ENCODE results near the gene TMEM45A. TPM values are rescaled to one million over a fixed set of nuclear protein-coding genes. Genes with fewer than 3 reads are reported as not detected.

TMEM45A gene
- total RNA-seq, 2 experiments from 2014 or later: 3.0 to 3.2 TPM

DNA sequence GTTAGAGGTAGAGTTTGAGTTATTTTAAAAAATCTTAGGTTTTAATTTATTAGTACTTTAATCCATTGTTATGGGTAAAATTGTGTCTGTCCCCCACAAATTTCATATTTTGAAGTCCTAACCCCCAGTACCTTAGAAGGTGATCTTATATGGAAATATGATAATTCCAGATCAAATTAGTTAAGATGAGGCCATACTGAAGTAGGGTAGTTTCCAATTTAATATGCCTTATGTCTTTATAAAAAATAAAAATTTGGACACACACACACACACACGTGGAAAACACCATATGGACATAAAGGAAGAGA lies 98.4 kb downstream of the TMEM45A start:
- DNase-seq: no peak
- no peaks in the 10 kb centered on the region for H3K36me3 Mint-ChIP-seq
- H3K4me1 Mint-ChIP-seq: peaks cover 4% of the 10 kb centered on the region
- H3K4me3 Mint-ChIP-seq: no peak overlapping the region
- H3K9me3 Mint-ChIP-seq: no peaks in the 10 kb centered on the region
- no peak overlapping the region for H3K27ac Mint-ChIP-seq
- no peaks in the 10 kb centered on the region for H3K27me3 Mint-ChIP-seq

- DNase-seq: no peak
- no peak overlapping the region for H3K4me3 Mint-ChIP-seq
- no peaks in the 10 kb centered on the region for H3K36me3 Mint-ChIP-seq
- H3K27ac Mint-ChIP-seq: no peak overlapping the region
- H3K4me1 Mint-ChIP-seq: peaks cover 4% of the 10 kb centered on the region
- H3K27me3 Mint-ChIP-seq: no peaks in the 10 kb centered on the region
- H3K9me3 Mint-ChIP-seq: no peaks in the 10 kb centered on the region
These were observed 99.0 kb downstream of the TMEM45A start for GRCh38 chr3:100591411-100591810.

- Mint-ChIP-seq H3K27ac (no peak overlapping the region), H3K36me3 (peaks cover 5% of the 10 kb centered on the region), H3K4me1 (peaks cover 17% of the 10 kb centered on the region), H3K9me3 (peaks cover 7% of the 10 kb centered on the region), H3K4me3 (no peak overlapping the region), H3K27me3 (peaks cover 7% of the 10 kb centered on the region)
- no peak for DNase-seq
These were observed 108.0 kb downstream of the TMEM45A start for GRCh38 chr3:100600181-100601042.

DNA sequence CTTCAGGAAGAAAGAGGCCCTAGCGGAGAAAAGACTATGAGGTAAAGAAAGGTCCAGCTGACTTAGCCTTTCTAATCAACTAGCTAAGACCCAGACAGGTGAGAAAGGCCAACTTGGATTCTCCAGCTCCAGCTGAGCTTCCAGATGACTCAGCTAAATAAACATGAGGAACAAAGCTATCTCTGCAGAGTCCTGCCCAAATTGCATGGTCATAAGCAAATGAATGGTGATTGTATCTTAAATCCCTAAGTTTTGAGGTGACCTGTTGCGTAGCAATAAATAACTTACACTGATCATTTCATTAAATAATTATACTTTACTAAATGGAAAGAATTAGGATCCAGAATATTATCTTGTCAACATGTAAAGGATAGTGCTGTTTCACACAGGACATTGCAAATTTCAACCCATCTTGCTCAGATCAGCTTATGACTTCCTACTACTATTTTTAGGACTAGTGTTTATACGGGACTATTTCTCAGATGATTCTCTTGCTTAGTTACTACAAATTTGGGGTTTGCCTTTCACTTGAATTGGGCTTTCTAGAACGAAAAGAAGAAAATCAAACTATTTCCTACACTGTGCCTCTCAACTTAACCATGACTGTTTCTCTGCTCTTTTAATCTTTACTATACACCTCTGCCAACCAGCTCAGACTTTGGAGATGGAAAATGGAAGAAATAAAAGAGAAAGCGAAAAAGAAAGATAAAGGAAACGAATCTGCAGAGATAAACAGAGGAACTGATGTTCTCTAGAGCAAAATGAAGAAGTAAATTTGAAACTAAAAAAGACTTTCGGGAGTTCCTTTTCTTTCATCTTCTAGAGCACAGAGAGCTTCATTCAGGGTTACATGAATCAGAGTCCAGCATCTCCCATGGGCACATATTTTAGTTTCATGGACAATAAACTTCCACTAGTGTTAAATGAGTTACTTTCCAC lies 110.4 kb downstream of the TMEM45A start:
- Mint-ChIP-seq H3K36me3 (peaks cover 5% of the 10 kb centered on the region), H3K4me1 (peaks cover 20% of the 10 kb centered on the region), H3K4me3 (peak overlapping the region; percentile 64), H3K27me3 (peaks cover 10% of the 10 kb centered on the region), H3K27ac (peak overlapping the region; percentile 47), H3K9me3 (peaks cover 7% of the 10 kb centered on the region)
- no peak for DNase-seq

GRCh38 chr3:100603469-100603868 lies 111.0 kb downstream of the TMEM45A start:
- peaks cover 5% of the 10 kb centered on the region for H3K36me3 Mint-ChIP-seq
- H3K4me1 Mint-ChIP-seq: peaks cover 21% of the 10 kb centered on the region
- peak overlapping the region; percentile 47 for H3K27ac Mint-ChIP-seq
- no peak for DNase-seq
- H3K9me3 Mint-ChIP-seq: peaks cover 7% of the 10 kb centered on the region
- peaks cover 13% of the 10 kb centered on the region for H3K27me3 Mint-ChIP-seq
- peak overlapping the region; percentile 64 for H3K4me3 Mint-ChIP-seq

GRCh38 chr3:100605358-100605757 lies 112.9 kb downstream of the TMEM45A start:
- H3K27ac Mint-ChIP-seq: no peak overlapping the region
- H3K4me1 Mint-ChIP-seq: peaks cover 24% of the 10 kb centered on the region
- H3K4me3 Mint-ChIP-seq: no peak overlapping the region

DNA sequence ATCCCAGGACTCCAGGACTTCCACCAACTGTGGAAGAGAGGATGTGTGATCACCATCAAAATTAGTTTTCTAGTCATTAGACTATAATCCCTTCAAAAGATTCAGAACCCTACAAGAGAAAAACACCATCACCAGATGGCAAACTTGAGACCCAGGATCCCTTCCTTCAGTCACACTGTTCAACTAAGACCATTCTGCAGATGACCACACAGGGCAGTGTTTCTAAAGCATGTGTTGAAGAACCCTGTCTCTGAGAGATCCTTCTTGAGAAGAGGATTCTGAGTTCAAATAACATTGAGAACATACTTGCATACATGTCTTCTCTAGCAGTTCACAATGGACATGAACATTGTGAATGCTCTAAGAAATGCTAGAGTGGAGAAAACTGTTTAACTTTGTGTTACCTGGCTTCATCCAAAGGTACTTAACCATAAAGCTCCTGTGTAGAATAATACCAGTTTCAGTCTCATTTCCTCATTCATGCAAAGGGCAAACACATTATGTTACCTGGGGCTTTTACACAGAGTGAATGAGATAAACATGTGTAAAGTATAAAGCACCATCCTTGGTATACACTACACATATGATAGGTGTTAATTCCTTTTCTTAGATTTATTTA lies 114.6 kb downstream of the TMEM45A start:
- Mint-ChIP-seq H3K4me1 (peaks cover 23% of the 10 kb centered on the region), H3K36me3 (no peaks in the 10 kb centered on the region), H3K9me3 (no peaks in the 10 kb centered on the region), H3K27ac (no peak overlapping the region), H3K27me3 (peaks cover 34% of the 10 kb centered on the region), H3K4me3 (no peak overlapping the region)
- no peak for DNase-seq

More at GRCh38 chr3:100605358-100605757, 112.9 kb downstream of the TMEM45A start:
- H3K9me3 Mint-ChIP-seq: no peaks in the 10 kb centered on the region
- no peaks in the 10 kb centered on the region for H3K36me3 Mint-ChIP-seq
- DNase-seq: no peak
- H3K27me3 Mint-ChIP-seq: peaks cover 24% of the 10 kb centered on the region

GRCh38 chr3:100609305-100609704 lies 116.9 kb downstream of the TMEM45A start, which contains the start of gene ADGRG7:
Gene ADGRG7 (plus strand): TSS chr3:100609601. CDS start chr3:100609857, 256 bp downstream.
- no peak within 1 kb of the TSS for H3K27ac Mint-ChIP-seq
- H3K27me3 Mint-ChIP-seq: peaks cover 44% of the 10 kb centered on the region
- no peak within 1 kb of the TSS for H3K4me3 Mint-ChIP-seq
- no peaks in the 10 kb centered on the region for H3K36me3 Mint-ChIP-seq
- DNase-seq: no peak
- H3K9me3 Mint-ChIP-seq: no peaks in the 10 kb centered on the region
- peaks cover 11% of the 10 kb centered on the region for H3K4me1 Mint-ChIP-seq

- Mint-ChIP-seq H3K4me3 (no peak overlapping the region), H3K36me3 (no peaks in the 10 kb centered on the region), H3K4me1 (peaks cover 11% of the 10 kb centered on the region), H3K27ac (no peak overlapping the region), H3K27me3 (peaks cover 44% of the 10 kb centered on the region), H3K9me3 (no peaks in the 10 kb centered on the region)
- DNase-seq: no peak
These were observed 117.5 kb downstream of the TMEM45A start for GRCh38 chr3:100609963-100610362.

DNA sequence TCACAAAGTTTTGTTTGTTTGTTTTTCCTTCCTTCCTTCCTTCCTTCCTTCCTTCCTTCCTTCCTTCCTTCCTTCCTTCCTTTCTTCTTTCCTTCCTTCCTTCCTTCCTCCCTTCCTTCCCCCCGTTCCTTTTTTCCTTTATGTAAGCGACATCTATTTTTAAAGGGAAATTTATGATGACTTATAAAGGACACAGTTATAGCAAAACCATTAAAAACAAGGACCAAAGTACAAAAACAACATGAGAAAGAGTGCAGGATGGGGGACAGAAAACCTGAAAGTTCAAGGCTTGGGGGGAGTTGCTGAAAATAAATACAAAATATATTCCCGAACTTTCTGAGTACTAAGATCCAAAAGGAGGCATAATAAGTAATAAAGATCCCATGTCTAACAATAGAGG lies 118.8 kb downstream of the TMEM45A start:
- DNase-seq: no peak

DNA sequence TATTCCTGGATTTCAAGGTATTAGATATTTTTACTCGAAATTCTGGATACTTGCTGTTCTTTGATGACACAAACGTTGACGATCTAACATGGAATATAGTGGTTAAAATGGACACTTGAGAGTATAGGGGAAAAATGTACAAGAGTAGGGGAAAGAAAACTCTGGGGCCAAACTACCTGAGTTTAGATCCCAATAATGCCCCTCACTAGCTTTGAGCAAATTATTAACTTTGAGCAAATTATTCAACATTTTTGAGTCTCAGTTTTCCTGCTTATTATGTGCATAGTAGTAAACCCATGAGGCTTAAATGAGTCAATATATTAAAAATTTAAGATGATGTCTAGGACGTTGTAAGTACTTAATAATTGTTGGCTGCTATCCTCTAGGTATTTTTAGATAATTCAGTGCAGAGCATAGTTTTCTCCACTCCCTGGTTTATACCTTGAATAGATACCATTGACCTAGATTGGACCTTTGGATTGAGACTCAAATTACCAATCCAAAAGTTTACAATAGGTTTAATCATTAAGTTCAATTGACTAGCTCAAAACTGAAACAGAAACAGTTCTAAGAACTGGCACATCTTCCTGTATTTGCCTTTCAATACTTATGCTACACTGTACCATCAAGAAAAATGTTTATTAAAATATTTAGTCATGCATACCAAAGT lies 121.4 kb downstream of the TMEM45A start:
- Mint-ChIP-seq H3K4me3 (no peak overlapping the region), H3K9me3 (no peaks in the 10 kb centered on the region)
- DNase-seq: no peak

More for the DNA sequence above, 118.8 kb downstream of the TMEM45A start:
- H3K27ac Mint-ChIP-seq: no peak overlapping the region
- peaks cover 52% of the 10 kb centered on the region for H3K27me3 Mint-ChIP-seq
- H3K36me3 Mint-ChIP-seq: no peaks in the 10 kb centered on the region
- H3K4me3 Mint-ChIP-seq: no peak overlapping the region
- H3K9me3 Mint-ChIP-seq: no peaks in the 10 kb centered on the region
- H3K4me1 Mint-ChIP-seq: peaks cover 11% of the 10 kb centered on the region

GRCh38 chr3:100614941-100615340 lies 122.5 kb downstream of the TMEM45A start:
- Mint-ChIP-seq H3K9me3 (no peaks in the 10 kb centered on the region), H3K27ac (no peak overlapping the region), H3K27me3 (peaks cover 43% of the 10 kb centered on the region), H3K36me3 (no peaks in the 10 kb centered on the region), H3K4me1 (no peaks in the 10 kb centered on the region), H3K4me3 (no peak overlapping the region)
- DNase-seq: no peak

More for the DNA sequence above, 121.4 kb downstream of the TMEM45A start:
- Mint-ChIP-seq H3K27ac (no peak overlapping the region), H3K36me3 (no peaks in the 10 kb centered on the region), H3K4me1 (peaks cover 6% of the 10 kb centered on the region), H3K27me3 (peaks cover 46% of the 10 kb centered on the region)

DNA sequence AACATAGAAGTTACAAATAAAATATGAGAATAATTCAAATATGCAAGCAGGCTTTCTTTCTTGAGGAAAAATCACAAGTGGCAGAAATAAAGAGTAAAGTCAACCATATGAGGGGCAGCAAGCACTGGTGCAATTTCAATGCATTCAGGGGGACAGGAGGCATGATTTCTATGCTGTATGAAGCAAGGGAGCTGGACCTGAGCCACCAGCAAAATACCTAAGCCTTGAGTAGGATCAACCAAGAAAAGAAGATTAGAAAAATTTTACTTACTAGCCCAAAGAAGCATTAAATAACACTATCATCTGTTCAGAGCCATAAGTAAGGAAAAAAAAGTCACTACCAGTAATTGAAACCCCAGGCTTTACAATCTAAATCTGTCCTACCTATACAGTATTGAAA lies 123.3 kb downstream of the TMEM45A start:
- H3K27me3 Mint-ChIP-seq: peaks cover 35% of the 10 kb centered on the region

DNA sequence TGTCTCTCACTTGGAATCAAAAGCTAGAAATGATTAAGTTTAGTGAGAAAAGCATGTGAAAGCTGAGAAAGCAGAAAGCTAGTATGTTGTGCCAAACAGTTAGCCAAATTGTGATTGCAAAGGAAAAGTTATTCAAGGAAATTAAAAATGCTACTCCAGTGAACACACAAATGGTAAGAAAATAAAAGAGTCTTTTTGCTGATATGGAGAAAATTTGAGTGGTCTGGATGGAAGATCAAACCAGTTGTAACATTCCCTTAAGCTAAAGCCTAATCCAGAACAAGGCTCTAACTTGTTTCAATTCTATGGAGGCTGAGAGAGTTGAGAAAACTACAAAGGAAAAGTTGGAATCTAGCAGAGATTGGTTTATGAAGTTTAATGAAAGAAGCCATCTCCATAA lies 128.8 kb downstream of the TMEM45A start:
- Mint-ChIP-seq H3K9me3 (peaks cover 8% of the 10 kb centered on the region), H3K36me3 (no peaks in the 10 kb centered on the region), H3K27ac (no peak overlapping the region), H3K4me1 (no peaks in the 10 kb centered on the region), H3K27me3 (peaks cover 14% of the 10 kb centered on the region), H3K4me3 (no peak overlapping the region)
- no peak for DNase-seq

More for the DNA sequence above, 123.3 kb downstream of the TMEM45A start:
- no peak overlapping the region for H3K27ac Mint-ChIP-seq
- no peak overlapping the region for H3K4me3 Mint-ChIP-seq
- no peak for DNase-seq
- H3K36me3 Mint-ChIP-seq: no peaks in the 10 kb centered on the region
- no peaks in the 10 kb centered on the region for H3K9me3 Mint-ChIP-seq
- H3K4me1 Mint-ChIP-seq: no peaks in the 10 kb centered on the region
